M059J (cell line): ENCODE data around the gene PAX7. TPM values are rescaled to one million over a fixed set of nuclear protein-coding genes. Genes with fewer than 3 reads are reported as not detected.

Experiments
- DNase-seq: peaks from one replicate; pipeline ENCODE4 v3.0.0-alpha.2; 2012; ENCODE audit warnings: low read depth
- total RNA-seq: library from RNA; depleted of rRNA; stranded (reverse); fragments of >200 nt; shearing (Covaris generic); gene quantifications from 2 replicates; pipeline ENCODE4 v1.2.3, GENCODE V29; 2014

The PAX7 gene
- total RNA-seq, 1 experiment from 2014 or later: not detected

- DNase-seq: no peak
Measured at GRCh38 chr1:18701183-18701582, 70.5 kb downstream of the PAX7 start.

GRCh38 chr1:18703041-18703621, 72.5 kb downstream of the PAX7 start:
- DNase-seq: peak; percentile 64

- DNase-seq: no peak
Measured at GRCh38 chr1:18705811-18706210, 75.2 kb downstream of the PAX7 start.

- DNase-seq: no peak
Measured at GRCh38 chr1:18707696-18708257, 77.1 kb downstream of the PAX7 start.

- no peak for DNase-seq
Measured at GRCh38 chr1:18710002-18710401, 79.4 kb downstream of the PAX7 start.

GRCh38 chr1:18711003-18711402, 80.4 kb downstream of the PAX7 start:
- DNase-seq: no peak

GRCh38 chr1:18711536-18712251, 81.0 kb downstream of the PAX7 start:
- DNase-seq: peak; percentile 9

GRCh38 chr1:18712252-18712600, 81.6 kb downstream of the PAX7 start:
- DNase-seq: no peak

GRCh38 chr1:18714404-18715175, 83.9 kb downstream of the PAX7 start:
- no peak for DNase-seq

- no peak for DNase-seq
Measured at GRCh38 chr1:18716112-18716784, 85.6 kb downstream of the PAX7 start.

GRCh38 chr1:18716785-18717678, 86.4 kb downstream of the PAX7 start:
- no peak for DNase-seq

- peak; percentile 20 for DNase-seq
Measured at GRCh38 chr1:18719786-18720451, 89.3 kb downstream of the PAX7 start.

- no peak for DNase-seq
Measured at GRCh38 chr1:18721041-18721440, 90.4 kb downstream of the PAX7 start.

GRCh38 chr1:18721776-18722175, 91.1 kb downstream of the PAX7 start:
- no peak for DNase-seq

GRCh38 chr1:18722270-18722669, 91.6 kb downstream of the PAX7 start:
- no peak for DNase-seq

GRCh38 chr1:18723206-18723605, 92.6 kb downstream of the PAX7 start:
- peak; percentile 7 for DNase-seq

- DNase-seq: no peak
Measured at GRCh38 chr1:18723701-18724411, 93.2 kb downstream of the PAX7 start.

- DNase-seq: no peak
Measured at GRCh38 chr1:18724801-18725200, 94.2 kb downstream of the PAX7 start.

GRCh38 chr1:18725231-18725895, 94.7 kb downstream of the PAX7 start:
- no peak for DNase-seq
